MM.1S (cell line): ENCODE results near the gene ANKUB1.
A peak's percentile ranks its signal among the peaks of the same experiment; 100 is the strongest.

ENCODE experiments used
- DNase-seq: peaks from one replicate; pipeline ENCODE4 v3.0.0-alpha.2; 2015
- H2AFZ ChIP-seq: fragments of 300-600 bp; sonication (generic); 2 replicates; pipeline ENCODE4 v1.6.0; 2016; ENCODE audit warnings: antibody characterized with exemption, low read length
- H3F3A ChIP-seq: fragments of 300-600 bp; sonication (generic); 2 replicates; pipeline ENCODE4 v1.6.1; 2016; ENCODE audit warnings: mild to moderate bottlenecking, antibody characterized with exemption, low read length, moderate library complexity, mixed read lengths; ENCODE audit not compliant: insufficient read depth
- H3K27ac ChIP-seq: fragments of 300-600 bp; sonication (generic); 2 replicates; pipeline ENCODE4 v1.5.1; 2016; ENCODE audit warnings: mild to moderate bottlenecking, low read length
- H3K27me3 ChIP-seq: fragments of 300-600 bp; sonication (generic); replicated peaks from 2 replicates; pipeline ENCODE4 v1.6.0; 2016; ENCODE audit warnings: low read length; ENCODE audit not compliant: insufficient read depth
- H3K36me3 ChIP-seq: fragments of 300-600 bp; sonication (generic); replicated peaks from 2 replicates; pipeline ENCODE4 v1.6.1; 2016; ENCODE audit warnings: mild to moderate bottlenecking, low read length, mixed read lengths; ENCODE audit not compliant: insufficient read depth
- H3K4me1 ChIP-seq: fragments of 300-600 bp; sonication (generic); 2 replicates; pipeline ENCODE4 v1.6.1; 2016; ENCODE audit warnings: low read length, mixed read lengths
- H3K4me2 ChIP-seq: fragments of 300-600 bp; sonication (generic); 2 replicates; pipeline ENCODE4 v1.6.0; 2016; ENCODE audit warnings: low read depth, low read length
- H3K4me3 ChIP-seq: fragments of 300-600 bp; sonication (generic); 2 replicates; pipeline ENCODE4 v1.5.1; 2016; ENCODE audit warnings: low read length, mixed read lengths
- H3K79me2 ChIP-seq: fragments of 300-600 bp; sonication (generic); 2 replicates; pipeline ENCODE4 v1.6.1; 2016; ENCODE audit warnings: mixed run types, low read length, mixed read lengths
- H3K9ac ChIP-seq: fragments of 300-600 bp; sonication (generic); 2 replicates; pipeline ENCODE4 v1.6.1; 2016; ENCODE audit warnings: low read length, mixed read lengths
- H3K9me2 ChIP-seq: fragments of 300-600 bp; sonication (generic); replicated peaks from 2 replicates; pipeline ENCODE4 v1.6.1; 2016; ENCODE audit warnings: mild to moderate bottlenecking, low read length, mixed read lengths; ENCODE audit not compliant: insufficient read depth
- H3K9me3 ChIP-seq: fragments of 300-600 bp; sonication (generic); replicated peaks from 2 replicates; pipeline ENCODE4 v1.6.1; 2016; ENCODE audit warnings: mild to moderate bottlenecking, low read length, mixed read lengths; ENCODE audit not compliant: insufficient read depth
- H4K20me1 ChIP-seq: fragments of 300-600 bp; sonication (generic); 2 replicates; pipeline ENCODE4 v1.6.1; 2016; ENCODE audit warnings: mild to moderate bottlenecking, low read length, moderate library complexity, mixed read lengths; ENCODE audit not compliant: insufficient read depth
- CTCF ChIP-seq: fragments of 300-600 bp; sonication (generic); IDR thresholded peaks from 2 replicates; pipeline ENCODE4 v1.5.1; 2016; ENCODE audit warnings: antibody characterized with exemption, low read length, mixed read lengths
- EZH2 ChIP-seq: fragments of 300-600 bp; sonication (generic); optimal IDR thresholded peaks from 2 replicates; pipeline ENCODE3; 2017; ENCODE audit warnings: low read depth, mild to moderate bottlenecking, antibody characterized with exemption, low read length, mixed read lengths
- EZH2phosphoT487 ChIP-seq: fragments of 300-600 bp; sonication (generic); IDR thresholded peaks from 2 replicates; pipeline ENCODE4 v1.6.1; 2018; ENCODE audit warnings: antibody characterized with exemption, low read length

ANKUB1 gene

GRCh38 chr3:149767720-149768119 lies 24.6 kb downstream of the ANKUB1 start:
- Histone ChIP-seq H3K4me3 (no peak overlapping the region), H3K36me3 (no peaks in the 10 kb centered on the region), H3K27ac (no peak overlapping the region), H3F3A (no peaks in the 10 kb centered on the region), H3K27me3 (no peaks in the 10 kb centered on the region), H4K20me1 (no peaks in the 10 kb centered on the region), H3K9me2 (no peaks in the 10 kb centered on the region), H3K9ac (no peak overlapping the region), H3K79me2 (no peaks in the 10 kb centered on the region), H3K4me1 (no peaks in the 10 kb centered on the region), H3K9me3 (no peaks in the 10 kb centered on the region), H3K4me2 (no peak overlapping the region), H2AFZ (no peak overlapping the region)
- TF ChIP-seq CTCF = no peak
- no peak for TF ChIP-seq EZH2phosphoT487
- TF ChIP-seq EZH2 = no peak
- no peak for DNase-seq

- H3K9me3 ChIP-seq = no peaks in the 10 kb centered on the region
- peak; percentile 55 for TF ChIP-seq CTCF
- TF ChIP-seq EZH2 = no peak
- H4K20me1 ChIP-seq = no peaks in the 10 kb centered on the region
- no peaks in the 10 kb centered on the region for H3K27me3 ChIP-seq
- no peaks in the 10 kb centered on the region for H3F3A ChIP-seq
- H3K36me3 ChIP-seq = no peaks in the 10 kb centered on the region
- no peak overlapping the region for H2AFZ ChIP-seq
- H3K9ac ChIP-seq = no peak overlapping the region
- H3K4me3 ChIP-seq = no peak overlapping the region
- H3K4me1 ChIP-seq = no peaks in the 10 kb centered on the region
- H3K9me2 ChIP-seq = no peaks in the 10 kb centered on the region
- H3K79me2 ChIP-seq = no peaks in the 10 kb centered on the region
- H3K4me2 ChIP-seq = no peak overlapping the region
- DNase-seq = peak; percentile 29
- H3K27ac ChIP-seq = no peak overlapping the region
These were observed 26.5 kb downstream of the ANKUB1 start for GRCh38 chr3:149765762-149766334.

GRCh38 chr3:149764302-149764701 lies 28.1 kb downstream of the ANKUB1 start:
- TF ChIP-seq EZH2 (no peak), CTCF (no peak), EZH2phosphoT487 (no peak)
- Histone ChIP-seq H3K4me3 (no peak overlapping the region), H3F3A (no peaks in the 10 kb centered on the region), H3K79me2 (no peaks in the 10 kb centered on the region), H3K9me3 (no peaks in the 10 kb centered on the region), H2AFZ (no peak overlapping the region), H3K27ac (no peak overlapping the region), H3K4me2 (no peak overlapping the region), H3K9ac (no peak overlapping the region), H3K4me1 (no peaks in the 10 kb centered on the region), H3K27me3 (no peaks in the 10 kb centered on the region), H4K20me1 (no peaks in the 10 kb centered on the region), H3K9me2 (no peaks in the 10 kb centered on the region), H3K36me3 (no peaks in the 10 kb centered on the region)
- DNase-seq = no peak
